ENCODE measurements around the gene PSAT1. TPM values are rescaled to one million over a fixed set of nuclear protein-coding genes. Genes with fewer than 3 reads are reported as not detected.
A peak's percentile ranks its signal among the peaks of the same experiment; 100 is the strongest.

The PSAT1 gene
- total and polyA plus RNA-seq, 2 of the 8 experiments (the other 6 are each of a cell fraction or from before 2014, with no cell fraction given) = 204 to 341 TPM

DNA sequence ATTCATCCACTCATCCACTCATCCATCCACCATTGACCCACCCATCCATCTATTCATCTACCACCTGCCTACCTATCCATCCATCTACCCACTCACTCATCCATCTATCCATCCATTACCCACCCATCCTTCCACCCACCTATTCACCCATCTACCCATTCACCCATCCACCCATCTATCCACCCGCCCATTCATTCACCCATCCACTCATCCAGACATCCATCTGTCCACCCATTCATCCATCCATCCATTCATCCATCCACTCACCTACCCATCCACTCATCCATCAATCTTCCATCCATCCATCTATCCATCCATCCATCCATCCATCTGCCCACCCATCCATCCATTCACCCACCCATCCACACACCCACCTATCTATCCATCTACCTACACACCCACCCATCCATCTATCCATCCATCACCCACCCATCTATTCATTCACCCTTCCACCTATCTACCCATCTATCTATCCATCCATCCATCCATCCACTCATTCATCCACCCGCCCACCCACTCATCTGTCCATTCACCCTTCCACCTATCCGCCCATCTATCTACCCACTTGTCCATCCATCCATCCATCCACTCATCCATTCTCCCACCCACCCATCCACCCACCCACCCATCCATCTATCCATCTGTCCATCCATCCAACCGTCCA lies 23.2 kb downstream of the PSAT1 start (continued):
- TF ChIP-seq, protein P1, sequence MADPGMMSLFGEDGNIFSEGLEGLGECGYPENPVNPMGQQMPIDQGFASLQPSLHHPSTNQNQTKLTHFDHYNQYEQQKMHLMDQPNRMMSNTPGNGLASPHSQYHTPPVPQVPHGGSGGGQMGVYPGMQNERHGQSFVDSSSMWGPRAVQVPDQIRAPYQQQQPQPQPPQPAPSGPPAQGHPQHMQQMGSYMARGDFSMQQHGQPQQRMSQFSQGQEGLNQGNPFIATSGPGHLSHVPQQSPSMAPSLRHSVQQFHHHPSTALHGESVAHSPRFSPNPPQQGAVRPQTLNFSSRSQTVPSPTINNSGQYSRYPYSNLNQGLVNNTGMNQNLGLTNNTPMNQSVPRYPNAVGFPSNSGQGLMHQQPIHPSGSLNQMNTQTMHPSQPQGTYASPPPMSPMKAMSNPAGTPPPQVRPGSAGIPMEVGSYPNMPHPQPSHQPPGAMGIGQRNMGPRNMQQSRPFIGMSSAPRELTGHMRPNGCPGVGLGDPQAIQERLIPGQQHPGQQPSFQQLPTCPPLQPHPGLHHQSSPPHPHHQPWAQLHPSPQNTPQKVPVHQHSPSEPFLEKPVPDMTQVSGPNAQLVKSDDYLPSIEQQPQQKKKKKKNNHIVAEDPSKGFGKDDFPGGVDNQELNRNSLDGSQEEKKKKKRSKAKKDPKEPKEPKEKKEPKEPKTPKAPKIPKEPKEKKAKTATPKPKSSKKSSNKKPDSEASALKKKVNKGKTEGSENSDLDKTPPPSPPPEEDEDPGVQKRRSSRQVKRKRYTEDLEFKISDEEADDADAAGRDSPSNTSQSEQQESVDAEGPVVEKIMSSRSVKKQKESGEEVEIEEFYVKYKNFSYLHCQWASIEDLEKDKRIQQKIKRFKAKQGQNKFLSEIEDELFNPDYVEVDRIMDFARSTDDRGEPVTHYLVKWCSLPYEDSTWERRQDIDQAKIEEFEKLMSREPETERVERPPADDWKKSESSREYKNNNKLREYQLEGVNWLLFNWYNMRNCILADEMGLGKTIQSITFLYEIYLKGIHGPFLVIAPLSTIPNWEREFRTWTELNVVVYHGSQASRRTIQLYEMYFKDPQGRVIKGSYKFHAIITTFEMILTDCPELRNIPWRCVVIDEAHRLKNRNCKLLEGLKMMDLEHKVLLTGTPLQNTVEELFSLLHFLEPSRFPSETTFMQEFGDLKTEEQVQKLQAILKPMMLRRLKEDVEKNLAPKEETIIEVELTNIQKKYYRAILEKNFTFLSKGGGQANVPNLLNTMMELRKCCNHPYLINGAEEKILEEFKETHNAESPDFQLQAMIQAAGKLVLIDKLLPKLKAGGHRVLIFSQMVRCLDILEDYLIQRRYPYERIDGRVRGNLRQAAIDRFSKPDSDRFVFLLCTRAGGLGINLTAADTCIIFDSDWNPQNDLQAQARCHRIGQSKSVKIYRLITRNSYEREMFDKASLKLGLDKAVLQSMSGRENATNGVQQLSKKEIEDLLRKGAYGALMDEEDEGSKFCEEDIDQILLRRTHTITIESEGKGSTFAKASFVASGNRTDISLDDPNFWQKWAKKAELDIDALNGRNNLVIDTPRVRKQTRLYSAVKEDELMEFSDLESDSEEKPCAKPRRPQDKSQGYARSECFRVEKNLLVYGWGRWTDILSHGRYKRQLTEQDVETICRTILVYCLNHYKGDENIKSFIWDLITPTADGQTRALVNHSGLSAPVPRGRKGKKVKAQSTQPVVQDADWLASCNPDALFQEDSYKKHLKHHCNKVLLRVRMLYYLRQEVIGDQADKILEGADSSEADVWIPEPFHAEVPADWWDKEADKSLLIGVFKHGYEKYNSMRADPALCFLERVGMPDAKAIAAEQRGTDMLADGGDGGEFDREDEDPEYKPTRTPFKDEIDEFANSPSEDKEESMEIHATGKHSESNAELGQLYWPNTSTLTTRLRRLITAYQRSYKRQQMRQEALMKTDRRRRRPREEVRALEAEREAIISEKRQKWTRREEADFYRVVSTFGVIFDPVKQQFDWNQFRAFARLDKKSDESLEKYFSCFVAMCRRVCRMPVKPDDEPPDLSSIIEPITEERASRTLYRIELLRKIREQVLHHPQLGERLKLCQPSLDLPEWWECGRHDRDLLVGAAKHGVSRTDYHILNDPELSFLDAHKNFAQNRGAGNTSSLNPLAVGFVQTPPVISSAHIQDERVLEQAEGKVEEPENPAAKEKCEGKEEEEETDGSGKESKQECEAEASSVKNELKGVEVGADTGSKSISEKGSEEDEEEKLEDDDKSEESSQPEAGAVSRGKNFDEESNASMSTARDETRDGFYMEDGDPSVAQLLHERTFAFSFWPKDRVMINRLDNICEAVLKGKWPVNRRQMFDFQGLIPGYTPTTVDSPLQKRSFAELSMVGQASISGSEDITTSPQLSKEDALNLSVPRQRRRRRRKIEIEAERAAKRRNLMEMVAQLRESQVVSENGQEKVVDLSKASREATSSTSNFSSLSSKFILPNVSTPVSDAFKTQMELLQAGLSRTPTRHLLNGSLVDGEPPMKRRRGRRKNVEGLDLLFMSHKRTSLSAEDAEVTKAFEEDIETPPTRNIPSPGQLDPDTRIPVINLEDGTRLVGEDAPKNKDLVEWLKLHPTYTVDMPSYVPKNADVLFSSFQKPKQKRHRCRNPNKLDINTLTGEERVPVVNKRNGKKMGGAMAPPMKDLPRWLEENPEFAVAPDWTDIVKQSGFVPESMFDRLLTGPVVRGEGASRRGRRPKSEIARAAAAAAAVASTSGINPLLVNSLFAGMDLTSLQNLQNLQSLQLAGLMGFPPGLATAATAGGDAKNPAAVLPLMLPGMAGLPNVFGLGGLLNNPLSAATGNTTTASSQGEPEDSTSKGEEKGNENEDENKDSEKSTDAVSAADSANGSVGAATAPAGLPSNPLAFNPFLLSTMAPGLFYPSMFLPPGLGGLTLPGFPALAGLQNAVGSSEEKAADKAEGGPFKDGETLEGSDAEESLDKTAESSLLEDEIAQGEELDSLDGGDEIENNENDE (IDR thresholded peaks at IDR 0.05; ENCODE audit: insufficient replicate concordance, low read length) = no peak
- peak; percentile 76; the same call in 1 of the 2 replicates for TF ChIP-seq POLR2AphosphoS5 (IDR thresholded peaks at IDR 0.05; ENCODE audit: low read depth, low read length)

Data from H1 (cell line).